ENCODE results near the gene LPO. TPM values are rescaled to one million over a fixed set of nuclear protein-coding genes. Genes with fewer than 3 reads are reported as not detected.

The LPO gene
- total RNA-seq, 1 experiment from 2014 or later = not detected

- intact Hi-C loops (cut with micrococcal nuclease; ENCODE audit: unreplicated experiment) = no loop called here
- no peaks in the 10 kb centered on the region for H3K4me1 Mint-ChIP-seq (ENCODE audit: low read depth, unreplicated experiment)
- no peaks in the 10 kb centered on the region for H3K9me3 Mint-ChIP-seq (ENCODE audit: low read depth, unreplicated experiment)
- no peak for DNase-seq
- no peaks in the 10 kb centered on the region for H3K36me3 Mint-ChIP-seq (ENCODE audit: insufficient read depth, unreplicated experiment)
- H3K27ac Mint-ChIP-seq (ENCODE audit: unreplicated experiment) = no peak overlapping the region
- TF ChIP-seq CTCF (IDR thresholded peaks at IDR 0.05; ENCODE audit: unreplicated experiment) = no peak
- no peak overlapping the region for H3K4me3 Mint-ChIP-seq (ENCODE audit: low read depth, unreplicated experiment)
- H3K27me3 Mint-ChIP-seq (ENCODE audit: unreplicated experiment) = peaks cover 93% of the 10 kb centered on the region
- no TSS peak for BruUV-seq (replicated peaks)
- CTCF ChIA-PET = no interaction called here
Measured at GRCh38 chr17:58239987-58240386, 1.6 kb downstream of the LPO start.

- no peak for DNase-seq
- Mint-ChIP-seq H3K9me3 (ENCODE audit: low read depth, unreplicated experiment) (no peaks in the 10 kb centered on the region), H3K27me3 (ENCODE audit: unreplicated experiment) (peaks cover 89% of the 10 kb centered on the region), H3K4me1 (ENCODE audit: low read depth, unreplicated experiment) (no peaks in the 10 kb centered on the region), H3K4me3 (ENCODE audit: low read depth, unreplicated experiment) (no peak overlapping the region), H3K36me3 (ENCODE audit: insufficient read depth, unreplicated experiment) (no peaks in the 10 kb centered on the region), H3K27ac (ENCODE audit: unreplicated experiment) (no peak overlapping the region)
- intact Hi-C loops (cut with micrococcal nuclease; ENCODE audit: unreplicated experiment) = no loop called here
- BruUV-seq (replicated peaks) = no TSS peak
- TF ChIP-seq CTCF (IDR thresholded peaks at IDR 0.05; ENCODE audit: unreplicated experiment) = no peak
- CTCF ChIA-PET = interaction anchor here (0.5 kb wide), 1 partner anchor 533 kb away, joined by 8 read pairs; no protein-coding TSS in a partner anchor
Measured at GRCh38 chr17:58242171-58242784, 3.9 kb downstream of the LPO start.

- intact Hi-C loops (cut with micrococcal nuclease; ENCODE audit: unreplicated experiment) = no loop called here
- H3K27me3 Mint-ChIP-seq (ENCODE audit: unreplicated experiment) = peaks cover 95% of the 10 kb centered on the region
Measured at GRCh38 chr17:58244963-58245362, 6.6 kb downstream of the LPO start.

GRCh38 chr17:58245428-58246103 lies 7.2 kb downstream of the LPO start:
- DNase-seq = no peak
- intact Hi-C loops (cut with micrococcal nuclease; ENCODE audit: unreplicated experiment) = no loop called here

More at GRCh38 chr17:58244963-58245362, 6.6 kb downstream of the LPO start:
- DNase-seq = no peak
- no TSS peak for BruUV-seq (replicated peaks)
- no peak for TF ChIP-seq CTCF (IDR thresholded peaks at IDR 0.05; ENCODE audit: unreplicated experiment)
- H3K4me1 Mint-ChIP-seq (ENCODE audit: low read depth, unreplicated experiment) = no peaks in the 10 kb centered on the region
- no peaks in the 10 kb centered on the region for H3K9me3 Mint-ChIP-seq (ENCODE audit: low read depth, unreplicated experiment)
- H3K36me3 Mint-ChIP-seq (ENCODE audit: insufficient read depth, unreplicated experiment) = no peaks in the 10 kb centered on the region
- CTCF ChIA-PET = no interaction called here
- no peak overlapping the region for H3K27ac Mint-ChIP-seq (ENCODE audit: unreplicated experiment)
- H3K4me3 Mint-ChIP-seq (ENCODE audit: low read depth, unreplicated experiment) = no peak overlapping the region

More at GRCh38 chr17:58245428-58246103, 7.2 kb downstream of the LPO start:
- H3K36me3 Mint-ChIP-seq (ENCODE audit: insufficient read depth, unreplicated experiment) = no peaks in the 10 kb centered on the region
- H3K9me3 Mint-ChIP-seq (ENCODE audit: low read depth, unreplicated experiment) = no peaks in the 10 kb centered on the region
- H3K27me3 Mint-ChIP-seq (ENCODE audit: unreplicated experiment) = peaks cover 95% of the 10 kb centered on the region
- TF ChIP-seq CTCF (IDR thresholded peaks at IDR 0.05; ENCODE audit: unreplicated experiment) = no peak
- H3K4me3 Mint-ChIP-seq (ENCODE audit: low read depth, unreplicated experiment) = no peak overlapping the region
- H3K27ac Mint-ChIP-seq (ENCODE audit: unreplicated experiment) = no peak overlapping the region
- CTCF ChIA-PET = no interaction called here
- no peaks in the 10 kb centered on the region for H3K4me1 Mint-ChIP-seq (ENCODE audit: low read depth, unreplicated experiment)
- BruUV-seq (replicated peaks) = no TSS peak
